ENCODE measurements around the gene BARX1.
"Not testable (repeated sequence)": the region's sequence is repeated elsewhere in the genome, so short reads cannot be mapped to it uniquely, and the experiment has no call there.

The BARX1 gene

GRCh38 chr9:93965830-93966577, 10.8 kb upstream of the BARX1 start:
- DNase-seq (ENCODE audit: low read depth in 2 of 2): no peak

GRCh38 chr9:93964685-93965084, 9.5 kb upstream of the BARX1 start:
- DNase-seq (ENCODE audit: low read depth in 2 of 2): no peak

DNA sequence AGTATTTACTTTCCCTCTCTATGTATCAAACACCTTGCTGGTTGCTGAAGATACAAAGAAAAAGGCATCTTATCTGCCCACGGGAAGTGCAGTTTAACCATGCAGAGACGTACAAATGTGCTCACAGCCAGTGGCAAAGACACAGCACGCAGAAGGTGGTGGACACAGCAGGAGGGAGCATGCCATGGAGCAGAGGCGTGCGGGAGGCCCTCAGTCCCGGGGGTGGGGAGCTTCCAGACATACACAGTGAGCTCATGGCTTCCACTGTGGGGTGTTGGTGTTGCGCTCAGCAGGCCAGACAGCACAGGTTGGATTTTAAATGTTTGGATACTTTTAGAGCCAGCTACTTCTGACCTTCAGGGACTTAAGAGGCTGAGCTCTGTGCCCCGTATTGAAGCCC, 8.8 kb upstream of the BARX1 start:
- DNase-seq (ENCODE audit: low read depth in 2 of 2): no peak

DNA sequence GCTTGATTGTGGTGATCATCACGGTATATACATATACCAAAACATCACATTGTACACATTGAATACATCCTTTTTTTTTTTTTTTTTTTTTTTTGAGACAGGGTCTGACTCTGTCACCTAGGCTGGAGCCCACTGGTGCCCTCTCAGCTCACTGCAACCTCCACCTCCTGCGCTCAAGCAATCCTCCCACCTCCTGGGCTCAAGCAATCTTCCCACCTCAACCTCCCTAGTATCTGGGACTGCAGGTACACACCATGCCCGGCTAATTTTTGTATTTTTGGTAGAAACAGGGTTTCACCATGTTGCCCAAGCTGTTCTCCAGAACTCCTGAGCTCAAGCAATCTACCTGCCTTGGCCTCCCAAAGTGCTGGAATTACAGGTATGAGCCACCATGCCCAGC, 8.3 kb upstream of the BARX1 start:
- not testable (repeated sequence) for DNase-seq (ENCODE audit: low read depth in 2 of 2)

GRCh38 chr9:93962561-93963440, 7.6 kb upstream of the BARX1 start:
- peak; percentile 54 to 73 for DNase-seq (ENCODE audit: low read depth in 2 of 2)

- no peak for DNase-seq (ENCODE audit: low read depth in 2 of 2)
These were observed 6.9 kb upstream of the BARX1 start for GRCh38 chr9:93962017-93962416.

DNA sequence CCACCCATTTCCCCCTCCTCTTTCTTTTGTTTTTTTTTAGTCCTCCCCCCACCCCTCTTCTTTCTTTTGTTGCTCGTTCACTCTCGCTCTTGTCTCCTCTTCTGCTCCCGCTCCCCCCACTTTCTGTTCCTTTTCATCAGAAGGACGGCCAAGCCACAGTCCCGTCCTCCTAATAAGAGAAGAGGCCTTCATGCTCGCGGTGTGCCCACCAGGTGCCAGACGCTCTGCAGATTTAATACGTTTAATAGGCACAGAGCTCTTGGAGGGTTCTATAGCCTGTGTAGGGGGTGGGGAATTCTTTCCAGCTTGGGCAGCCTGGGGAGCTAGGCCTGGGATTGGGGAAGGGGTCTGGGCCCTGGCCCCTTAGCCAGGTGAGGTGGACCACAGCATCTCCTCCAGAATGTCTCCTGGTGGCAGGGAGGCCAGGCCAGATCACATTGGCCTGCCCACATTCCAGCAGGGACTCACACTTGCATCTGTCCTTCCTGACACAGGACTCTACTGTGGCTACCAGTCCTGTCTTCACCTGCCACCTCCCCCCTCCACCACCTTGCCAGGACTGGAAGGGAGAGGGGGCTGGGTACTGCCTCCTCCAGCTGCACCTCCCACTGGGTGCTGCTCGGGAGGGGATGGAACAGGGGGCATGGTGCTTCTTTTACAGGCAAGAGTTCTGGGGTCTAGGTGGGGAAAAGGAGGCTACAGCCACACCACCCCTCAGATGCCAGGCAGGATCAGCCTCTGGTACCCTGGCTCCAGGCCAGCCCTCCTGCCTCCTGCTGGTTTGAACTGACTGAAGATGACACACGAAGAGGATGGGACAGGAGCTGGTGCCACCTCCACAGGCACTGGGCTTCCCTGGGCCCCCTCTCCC, 6.1 kb upstream of the BARX1 start:
- no peak for DNase-seq (ENCODE audit: low read depth in 2 of 2)

- DNase-seq (ENCODE audit: low read depth in 2 of 2): no peak
These were observed 5.2 kb upstream of the BARX1 start for GRCh38 chr9:93960221-93960970.

GRCh38 chr9:93959739-93960154, 4.6 kb upstream of the BARX1 start:
- DNase-seq (ENCODE audit: low read depth in 2 of 2): no peak

DNA sequence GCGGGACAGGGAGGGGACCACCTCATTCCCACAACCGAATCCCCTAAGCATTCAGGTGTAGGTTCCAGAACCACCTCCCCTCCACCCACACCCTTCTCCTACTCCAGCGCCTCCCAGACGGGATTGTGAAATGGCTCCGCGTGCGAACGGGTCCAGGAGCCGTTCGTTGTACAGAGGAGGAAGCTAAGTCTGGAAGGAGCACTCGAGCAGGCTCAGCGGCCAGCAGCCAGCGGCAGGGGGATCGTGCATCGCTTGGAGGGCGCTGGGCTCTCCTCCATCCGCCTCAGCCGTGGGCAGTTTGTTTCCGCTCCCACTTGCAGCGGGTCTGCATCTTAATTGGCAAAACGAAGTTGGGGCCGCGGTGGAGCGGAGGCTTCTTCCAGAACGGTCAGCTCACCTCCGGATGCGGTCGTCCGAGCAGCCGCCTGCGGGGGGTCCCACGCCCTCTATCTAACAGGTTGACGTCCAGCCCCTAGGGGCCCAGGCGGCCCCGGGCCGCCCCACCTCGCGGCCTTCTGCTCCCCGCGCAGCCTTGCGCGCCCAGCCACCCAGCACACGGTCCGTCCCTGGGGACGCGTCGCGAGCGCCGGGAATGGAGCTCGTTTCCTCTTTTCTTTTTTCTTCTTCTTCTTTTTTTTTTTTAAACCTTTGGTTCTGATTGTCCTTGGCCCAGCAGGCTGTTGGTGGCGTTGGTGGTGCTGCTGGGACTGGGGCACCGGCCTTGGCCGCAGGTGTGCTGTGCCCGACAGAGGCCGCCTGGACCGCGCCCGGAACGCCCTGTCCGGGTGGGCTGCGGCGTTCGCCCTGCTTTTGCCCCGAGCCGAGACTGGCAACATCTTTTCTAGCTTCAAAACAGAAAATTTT, 3.9 kb upstream of the BARX1 start:
- no peak for DNase-seq (ENCODE audit: low read depth in 2 of 2)

- no peak for DNase-seq (ENCODE audit: low read depth in 2 of 2)
These were observed 3.1 kb upstream of the BARX1 start for GRCh38 chr9:93958121-93958818.

DNA sequence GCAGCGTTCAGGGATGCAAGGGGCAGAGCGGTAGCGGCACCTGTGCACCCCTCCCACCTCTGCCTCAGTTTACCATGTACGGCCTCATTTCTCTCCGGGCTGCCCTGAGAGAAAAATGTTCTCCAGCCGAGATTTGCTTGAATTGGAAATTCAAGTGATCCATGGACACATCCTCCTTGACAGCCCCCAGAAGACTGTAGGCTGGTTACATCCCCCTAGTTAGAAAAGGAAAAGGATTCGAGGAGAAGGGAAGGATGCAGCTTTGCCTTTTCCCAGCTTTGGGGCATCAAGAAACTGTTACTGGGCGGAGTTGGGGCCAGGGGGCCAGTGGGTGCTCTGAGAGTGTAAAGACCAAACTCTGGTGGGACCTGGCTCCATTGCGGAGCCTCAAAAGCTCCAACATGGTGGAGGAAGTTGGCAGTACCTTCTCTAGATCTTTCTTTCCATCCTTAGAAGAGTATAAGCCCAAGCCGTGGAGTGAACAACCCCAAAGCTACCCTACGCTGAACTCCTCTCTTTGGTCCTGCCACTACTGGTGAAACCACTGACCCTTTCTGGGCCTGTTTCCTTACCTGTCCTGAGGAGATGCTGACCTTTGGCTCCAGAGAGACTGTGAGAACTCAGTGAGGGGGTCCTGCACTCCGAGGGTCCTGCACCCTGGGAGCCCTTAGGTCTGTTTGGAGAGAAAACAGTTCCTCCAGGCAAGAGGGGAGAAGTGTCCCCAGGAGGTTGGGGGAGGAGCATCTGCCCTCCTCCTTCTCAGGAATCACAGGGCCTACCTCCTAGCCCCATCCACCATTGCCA, 1.0 kb upstream of the BARX1 start:
- DNase-seq (ENCODE audit: low read depth in 2 of 2): no peak

DNA sequence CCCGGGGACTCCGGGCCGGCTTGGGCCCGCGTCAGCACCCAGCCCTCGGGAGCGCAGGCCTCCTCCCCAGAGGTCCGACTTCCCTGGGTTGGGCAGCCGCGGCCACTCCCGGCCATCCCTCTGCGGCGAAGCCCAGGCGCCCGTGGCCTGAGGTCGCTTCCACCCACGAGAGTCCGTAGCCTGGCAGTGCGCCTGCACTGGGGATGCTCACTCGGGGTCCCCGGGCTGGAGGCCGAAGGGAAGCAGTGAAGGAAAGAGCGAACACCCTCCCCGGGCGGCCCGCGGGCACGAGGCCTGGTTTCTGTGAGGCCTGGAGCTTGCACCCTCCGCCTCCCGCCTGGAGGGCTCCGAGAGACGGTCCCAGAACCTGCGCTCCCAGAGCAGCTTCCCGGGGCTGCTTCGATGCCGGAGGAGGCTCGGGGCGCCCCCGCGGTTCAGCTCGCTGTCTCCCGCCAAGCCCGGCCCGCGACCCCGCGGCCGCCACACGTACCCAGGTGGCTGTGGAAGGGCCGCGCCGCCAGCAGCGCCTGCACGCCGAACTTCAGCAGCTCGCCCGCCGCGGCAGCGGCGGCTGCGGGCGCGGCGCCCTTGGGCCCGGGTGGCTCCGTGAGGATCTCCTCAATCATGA, 607 bp downstream of the BARX1 start:
- DNase-seq (ENCODE audit: low read depth in 2 of 2): no peak

DNA sequence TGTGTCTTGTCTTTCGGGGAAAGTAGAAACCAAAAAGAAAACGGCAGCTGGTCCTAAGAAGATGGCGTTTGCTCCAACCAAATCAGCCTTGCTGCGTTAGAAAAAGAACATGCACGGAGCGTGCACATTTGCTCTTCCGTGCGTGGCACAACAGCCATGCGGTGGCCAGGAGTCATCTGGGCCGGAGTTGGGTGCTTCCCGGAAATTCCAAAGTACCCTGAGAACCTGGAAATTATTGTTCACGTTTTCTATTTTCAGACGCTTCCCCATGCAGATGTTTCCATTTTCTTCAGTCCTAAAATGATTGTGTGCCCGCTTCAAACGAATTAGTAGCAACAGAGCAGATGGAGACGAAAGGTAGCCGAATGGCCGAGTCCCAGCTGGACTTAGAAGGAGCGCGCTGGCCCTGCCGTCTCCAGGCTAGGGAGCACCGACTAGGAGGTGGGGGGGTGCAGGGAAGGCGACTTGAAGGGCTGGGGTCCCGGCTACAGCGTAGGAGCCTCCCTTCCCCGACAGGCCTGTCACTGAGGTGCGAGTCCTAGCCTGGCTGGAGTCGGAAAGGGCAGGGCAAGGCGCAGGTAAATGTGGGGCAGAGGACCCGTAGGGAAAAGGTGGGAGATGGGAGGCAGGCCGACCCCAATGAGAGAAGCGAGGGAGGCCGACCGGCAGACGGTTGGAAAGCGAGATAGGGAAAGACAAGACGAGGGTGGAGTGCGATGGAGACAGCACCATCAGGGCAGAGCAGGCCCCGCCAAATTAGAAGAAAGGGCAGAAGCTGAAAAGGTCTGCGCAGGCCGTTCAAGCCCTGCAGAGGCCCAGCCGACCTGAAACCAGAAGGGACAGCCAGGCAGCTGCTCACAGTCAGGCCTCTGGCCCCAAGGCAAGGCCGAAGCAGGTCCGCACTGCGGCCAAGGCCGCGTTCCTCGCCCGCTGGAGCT, 1.4 kb downstream of the BARX1 start:
- DNase-seq (ENCODE audit: low read depth in 2 of 2): no peak

- DNase-seq (ENCODE audit: low read depth in 2 of 2): no peak
These were observed 2.2 kb downstream of the BARX1 start for GRCh38 chr9:93952784-93953495.

- no peak for DNase-seq (ENCODE audit: low read depth in 2 of 2)
These were observed 2.9 kb downstream of the BARX1 start for GRCh38 chr9:93952119-93952783.

Measured in activated CD8-positive, alpha-beta memory T cell treated with anti-CD3 and anti-CD28 coated beads for 4 hours (primary cell).